ENCODE results near the gene KRTAP22-2.

Gene KRTAP22-2

DNA sequence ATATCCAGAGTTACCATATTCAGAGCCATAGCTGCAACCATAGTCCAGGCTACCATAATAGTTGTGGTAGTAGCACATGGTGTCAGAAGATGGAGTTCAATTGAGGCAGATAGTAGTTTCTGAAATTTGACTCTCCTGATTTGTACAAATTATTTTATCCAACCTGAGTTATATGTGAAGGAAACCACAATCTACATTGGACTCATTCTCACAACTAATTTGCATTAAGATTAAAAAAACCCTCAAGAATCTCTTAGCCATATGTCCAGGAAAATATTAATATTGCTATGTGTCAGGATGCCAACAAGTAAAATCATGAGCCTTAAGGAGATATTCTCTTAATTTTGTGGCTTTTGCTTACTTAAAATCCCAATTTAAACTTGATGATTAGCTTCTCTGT is at the start of gene KRTAP22-2:
TSS of gene KRTAP22-2 (minus strand) at position 101 of the 400 bp plus-strand sequence.
- no peak for DNase-seq

DNA sequence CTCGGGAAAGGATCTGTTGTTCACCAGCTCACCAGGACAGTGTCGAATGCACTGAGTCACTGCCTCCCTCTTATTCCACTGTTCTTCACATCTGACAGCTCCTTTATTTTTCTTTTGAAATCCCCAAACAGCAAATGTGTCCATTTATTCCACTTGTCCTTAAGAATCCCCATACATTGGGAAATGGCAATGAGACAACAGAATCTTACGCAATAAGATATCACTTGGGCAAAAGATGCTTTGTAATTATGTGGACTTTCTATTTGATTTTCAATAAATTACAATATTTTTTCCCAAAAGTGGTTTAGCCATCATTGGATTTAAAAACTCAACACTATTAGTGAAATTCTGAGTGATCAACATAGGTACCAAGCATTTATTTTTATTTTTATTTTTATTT is 48.5 kb upstream of the KRTAP22-2 start:
- no peak for DNase-seq

DNA sequence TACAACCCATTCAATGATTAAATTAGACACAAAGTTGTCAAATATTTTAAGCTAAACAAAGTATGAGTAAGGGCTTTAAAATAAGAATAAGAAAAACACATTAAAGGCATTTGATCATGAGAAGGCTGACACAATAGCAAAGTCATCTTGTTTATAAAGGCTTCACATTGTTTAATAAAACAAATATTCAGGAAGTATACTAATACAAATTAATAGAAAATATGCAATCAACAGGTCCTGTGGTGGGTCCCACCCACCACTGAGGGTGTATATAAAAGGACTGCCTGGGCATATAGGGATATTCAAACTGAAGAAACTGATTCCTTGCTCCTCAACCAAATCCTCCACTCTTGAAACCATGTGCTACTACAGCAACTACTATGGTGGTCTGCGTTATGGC is 44.7 kb upstream of the KRTAP22-2 start, which contains the start of gene KRTAP20-2:
TSS of gene KRTAP20-2 (plus strand) at position 301 of the 400 bp plus-strand sequence. CDS start at position 359, 58 bp downstream.
- DNase-seq, result no peak

DNA sequence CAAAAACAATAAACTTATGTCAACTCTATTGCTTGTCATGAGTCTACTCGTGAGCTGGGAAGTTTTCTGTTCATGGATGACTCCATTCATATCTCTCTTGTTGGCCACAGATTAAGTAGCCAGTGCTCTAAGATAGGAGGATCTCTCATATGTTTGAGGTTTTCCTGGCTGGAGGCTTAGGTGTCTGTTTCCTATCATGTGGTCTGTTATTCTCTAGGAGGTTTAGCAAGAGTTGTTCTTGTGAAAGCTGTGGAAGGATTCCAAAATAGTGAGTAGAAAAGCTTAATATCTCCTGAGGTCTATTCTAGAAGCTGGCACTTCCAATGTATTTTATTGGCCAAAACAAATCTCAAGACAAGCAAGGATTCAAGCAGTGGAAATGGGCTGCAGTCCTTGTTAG is 39.0 kb upstream of the KRTAP22-2 start:
- no peak for DNase-seq

DNA sequence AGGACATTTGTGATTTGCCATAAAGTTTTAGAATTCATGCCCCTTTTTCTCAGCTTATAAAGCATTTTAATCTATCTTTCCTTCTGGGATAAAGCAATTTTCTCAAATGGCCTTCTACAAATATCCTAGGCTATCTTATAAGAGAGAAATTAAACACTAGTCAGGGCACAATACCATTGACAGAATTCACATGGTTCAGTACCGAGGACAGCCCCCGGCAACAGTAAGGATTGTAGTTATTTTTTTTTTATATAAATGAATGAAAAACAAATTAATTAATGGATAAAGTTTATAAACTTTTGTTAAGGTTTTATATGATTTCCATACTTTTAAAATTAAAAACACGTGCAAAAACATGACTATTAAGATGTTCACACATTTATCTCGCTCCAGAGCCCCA is 37.9 kb upstream of the KRTAP22-2 start:
- DNase-seq, result no peak

DNA sequence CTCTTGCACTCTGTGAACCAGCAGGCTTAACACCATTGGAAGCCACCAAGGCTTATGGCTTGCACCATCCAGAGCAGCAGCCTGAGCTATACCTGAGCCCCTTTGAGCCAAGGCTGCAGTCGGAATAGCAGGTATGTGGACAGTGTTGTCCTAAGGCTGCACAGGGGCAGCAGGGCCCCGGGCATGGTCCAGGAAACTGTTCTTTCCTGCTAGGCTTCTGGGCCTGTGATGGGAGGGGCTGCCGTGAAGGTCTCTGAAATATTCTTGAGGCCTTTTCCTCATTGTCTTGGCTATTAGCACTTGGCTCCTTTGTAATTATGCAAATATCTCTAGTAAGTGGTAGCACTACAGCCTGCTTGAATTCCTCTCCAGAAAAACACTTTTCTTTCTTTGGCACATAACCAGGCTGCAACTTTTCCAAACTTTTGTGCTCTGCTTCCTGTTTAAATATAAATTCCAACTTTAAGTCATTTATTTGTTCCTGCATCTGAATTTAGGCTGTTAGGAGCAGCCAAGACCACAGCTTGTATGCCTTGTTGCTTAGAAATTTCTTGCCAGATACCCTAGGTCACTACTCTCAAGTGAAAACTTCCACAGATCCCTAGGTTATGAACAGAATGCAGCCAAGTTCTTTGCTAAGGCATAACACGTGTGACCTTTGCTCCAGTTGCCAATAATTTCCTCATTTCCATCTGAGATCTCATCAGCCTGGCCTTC is 35.4 kb upstream of the KRTAP22-2 start:
- no peak for DNase-seq

DNA sequence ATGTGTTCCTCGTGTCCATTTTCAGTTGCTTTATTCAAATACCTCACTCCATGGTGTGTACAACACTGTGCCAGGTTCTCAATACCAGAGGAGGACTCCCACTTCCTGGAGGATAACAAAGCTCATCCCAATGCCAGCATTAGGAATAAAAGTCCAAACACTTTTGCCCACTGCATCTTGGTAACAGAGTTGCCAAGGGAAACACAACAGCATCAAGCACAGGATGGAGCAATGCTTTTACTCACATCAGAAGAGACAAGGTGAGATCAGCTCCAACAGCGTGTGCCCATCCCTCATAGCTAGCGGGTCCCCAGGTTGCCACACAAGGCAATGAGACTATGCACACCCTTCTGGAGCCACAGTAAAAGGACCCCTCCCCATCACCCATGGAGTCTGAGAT is 33.2 kb upstream of the KRTAP22-2 start:
- DNase-seq, result no peak

DNA sequence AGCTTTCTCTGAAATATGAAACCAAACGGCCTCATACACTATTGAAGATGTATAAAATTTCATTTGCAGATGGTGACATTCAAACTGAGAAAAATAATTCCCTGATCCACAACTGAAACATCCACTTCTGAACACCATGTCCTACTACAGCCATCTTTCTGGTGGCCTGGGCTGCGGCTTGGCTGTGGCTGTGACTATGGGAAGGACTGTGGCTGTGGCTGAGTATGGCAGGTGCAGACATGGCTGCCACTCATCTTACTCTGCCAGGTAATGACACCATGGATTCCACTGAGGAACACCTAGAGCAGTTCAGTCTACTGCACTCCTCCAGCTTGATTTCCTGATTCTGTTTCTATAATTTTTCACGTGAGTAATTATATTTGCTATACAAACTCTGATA is 30.3 kb upstream of the KRTAP22-2 start, which contains the start of gene KRTAP20-4:
TSS of gene KRTAP20-4 (plus strand) at position 106 of the 400 bp plus-strand sequence.
- no peak for DNase-seq

DNA sequence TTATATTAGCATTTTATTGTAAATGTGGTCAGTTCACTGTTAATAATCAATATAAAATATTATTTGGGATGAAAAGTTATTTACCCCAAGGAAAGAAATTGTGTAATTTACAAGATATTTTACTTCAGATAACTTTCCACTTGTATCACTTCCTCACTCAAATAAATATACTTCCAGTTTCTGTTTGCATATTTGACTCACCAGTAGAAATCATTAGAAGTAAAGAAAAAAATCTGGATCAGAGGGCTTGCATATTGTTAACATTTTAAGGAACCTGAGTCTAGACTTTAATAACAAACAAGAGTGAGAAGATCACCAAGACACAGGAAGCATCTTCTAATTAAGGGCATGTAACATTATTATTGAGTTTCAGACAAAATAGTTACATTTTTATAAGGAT is 29.9 kb upstream of the KRTAP22-2 start:
- no peak for DNase-seq

DNA sequence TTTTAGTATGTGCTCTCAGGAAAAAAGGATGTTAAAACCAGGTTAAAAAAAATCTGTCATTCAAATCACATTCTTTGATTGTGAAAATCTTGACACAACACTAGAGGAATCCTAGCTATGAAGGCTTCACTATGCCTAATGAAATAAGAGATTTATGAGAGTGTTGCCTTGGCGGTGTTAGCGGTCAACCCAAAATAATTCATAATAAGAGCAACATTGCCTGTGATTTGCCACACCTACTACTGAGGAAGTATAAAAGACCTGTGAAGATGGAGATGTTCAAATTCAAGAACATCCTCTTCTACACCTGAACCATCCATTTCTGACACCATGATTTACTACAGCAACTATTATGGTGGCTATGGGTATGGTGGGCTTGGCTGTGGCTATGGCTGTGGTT is 25.9 kb upstream of the KRTAP22-2 start, which contains the start of gene KRTAP20-1:
TSS of gene KRTAP20-1 (plus strand) at position 301 of the 400 bp plus-strand sequence. CDS start at position 331, 30 bp downstream.
- DNase-seq, result no peak

DNA sequence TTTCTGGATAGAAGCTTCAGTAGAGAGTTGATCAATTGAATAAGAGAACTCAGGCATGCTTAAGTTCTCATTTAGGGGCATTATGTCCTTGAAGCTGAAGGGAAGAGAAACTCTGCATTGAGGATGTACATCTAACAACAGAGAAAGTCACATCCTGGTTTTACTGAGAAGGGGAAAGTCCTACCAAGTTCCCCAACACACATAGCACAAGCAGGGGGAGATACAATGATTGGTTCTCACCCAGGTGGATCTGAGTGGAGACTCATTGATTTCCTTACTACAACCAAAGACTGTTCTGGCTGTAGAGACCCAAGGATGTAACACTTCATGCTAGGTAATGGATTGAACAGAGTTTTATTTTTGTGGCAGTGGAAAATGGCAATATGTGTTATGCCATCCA is 25.0 kb upstream of the KRTAP22-2 start:
- DNase-seq, result no peak

DNA sequence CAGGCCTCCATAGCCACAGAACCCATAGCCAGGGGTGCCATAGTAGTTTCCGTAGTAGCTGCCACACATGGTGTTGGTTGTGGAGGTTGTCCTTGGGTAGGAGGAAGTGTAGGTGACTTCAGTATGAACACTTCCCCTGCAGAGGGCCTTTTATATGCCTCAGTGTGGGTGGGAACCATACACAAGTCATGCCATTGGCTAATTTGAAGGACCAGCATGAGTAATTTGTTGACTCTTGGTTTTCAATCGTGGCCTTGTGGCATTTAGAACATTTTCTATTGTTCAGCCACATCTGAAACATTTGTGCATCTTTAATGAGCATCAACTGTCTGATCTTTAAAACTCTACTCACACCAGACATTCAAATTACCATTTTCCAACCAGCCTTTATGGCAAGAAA is 23.6 kb upstream of the KRTAP22-2 start, which contains the start of gene KRTAP6-1:
TSS of gene KRTAP6-1 (minus strand) at position 95 of the 400 bp plus-strand sequence. CDS start at position 69, 26 bp downstream.
- DNase-seq, result no peak

DNA sequence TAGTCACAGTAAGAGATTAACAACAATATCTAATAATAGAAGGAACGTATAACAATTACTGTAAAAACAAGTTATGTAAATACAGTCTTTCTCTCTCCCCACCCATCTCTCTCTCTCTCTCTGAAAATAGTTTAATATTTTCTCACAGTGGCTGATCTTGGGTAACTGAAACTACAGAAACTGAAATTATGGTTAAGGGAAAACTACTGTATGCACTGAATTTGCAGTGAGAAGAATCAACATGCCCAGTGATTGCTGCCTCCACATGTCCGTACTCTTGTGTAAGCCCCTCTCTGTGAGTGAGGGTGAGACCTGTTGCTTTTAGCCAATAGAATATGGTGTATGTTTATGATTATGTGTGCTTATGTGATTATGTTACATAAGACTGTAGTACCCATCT is 21.9 kb upstream of the KRTAP22-2 start:
- DNase-seq, result no peak

DNA sequence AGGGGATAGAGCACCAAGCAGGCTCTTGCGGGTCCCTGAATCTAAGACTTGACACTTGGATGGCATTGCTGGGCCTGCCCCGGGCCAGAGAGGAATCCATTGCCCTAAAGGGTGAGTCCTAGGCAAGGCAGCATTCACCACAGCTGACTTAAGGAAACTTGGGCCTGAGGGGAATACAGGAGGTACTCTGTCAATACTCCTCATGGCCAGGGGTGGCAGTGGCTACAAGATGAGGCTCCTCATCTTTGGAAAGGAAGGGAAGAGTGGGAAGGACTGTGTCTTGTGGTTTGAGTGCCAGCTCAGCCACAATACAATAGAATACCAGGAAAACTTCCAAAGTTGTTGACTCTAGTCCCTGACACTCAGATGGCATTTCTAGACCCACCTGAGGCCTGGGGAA is 15.8 kb upstream of the KRTAP22-2 start:
- DNase-seq, result no peak

DNA sequence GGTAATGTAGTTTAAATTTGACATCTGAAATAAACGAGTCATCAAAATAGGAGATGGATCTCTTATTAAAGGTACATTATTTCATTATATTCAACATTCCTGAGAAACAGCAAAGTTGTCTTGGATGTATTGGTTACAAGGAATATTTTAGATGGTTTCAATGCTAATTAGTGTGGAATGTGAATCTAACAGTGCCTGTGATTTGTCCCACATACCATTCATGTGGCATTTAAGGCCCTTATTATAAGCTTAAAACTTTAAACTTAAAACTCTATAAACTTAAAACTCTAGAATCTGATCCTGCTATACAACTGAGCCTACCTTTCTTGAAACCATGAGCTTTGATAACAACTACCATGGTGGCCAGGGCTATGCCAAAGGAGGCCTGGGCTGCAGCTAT is 10.6 kb upstream of the KRTAP22-2 start, which contains the start of gene KRTAP22-1:
TSS of gene KRTAP22-1 (plus strand) at position 301 of the 400 bp plus-strand sequence.
- DNase-seq, result no peak

DNA sequence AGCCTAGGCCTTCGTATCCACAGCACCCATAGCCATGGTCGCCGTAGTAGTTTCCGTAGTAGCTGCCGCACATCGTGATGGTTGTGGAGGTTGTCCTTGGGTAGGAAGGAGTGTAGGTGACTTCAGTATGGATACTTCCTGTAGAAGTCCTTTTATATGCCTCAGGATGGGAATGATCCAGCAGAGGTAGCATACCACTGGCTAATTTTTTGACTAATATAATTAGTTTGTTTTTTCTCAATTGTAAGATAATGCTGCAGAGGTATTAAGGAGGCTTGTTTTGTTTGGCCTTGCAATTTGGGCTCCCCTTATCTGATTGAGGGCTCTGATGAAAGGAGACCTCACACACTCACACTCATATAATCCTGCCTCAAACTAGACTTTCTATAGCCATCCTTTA is 8.6 kb upstream of the KRTAP22-2 start, which contains the start of gene KRTAP6-2:
TSS of gene KRTAP6-2 (minus strand) at position 101 of the 400 bp plus-strand sequence. CDS start at position 73, 28 bp downstream.
- no peak for DNase-seq

DNA sequence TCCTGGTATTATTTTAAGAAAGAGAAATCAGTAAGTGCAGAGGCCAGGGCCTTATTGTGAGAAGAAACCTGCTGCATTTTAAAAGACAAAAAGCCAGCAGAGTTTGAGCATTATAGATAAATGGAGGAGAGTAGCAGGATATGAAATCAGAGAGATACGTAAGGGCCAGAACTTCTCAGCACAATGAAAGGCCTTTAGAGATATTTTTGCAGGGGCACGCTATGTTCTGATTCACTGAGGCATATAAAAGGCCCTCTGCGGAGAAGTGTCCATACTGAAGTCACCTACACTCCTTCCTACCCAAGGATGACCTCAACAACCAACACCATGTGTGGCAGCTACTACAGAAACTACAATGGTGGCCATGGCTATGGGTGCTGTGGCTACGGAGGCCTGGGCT is 1.9 kb upstream of the KRTAP22-2 start, which contains the start of gene KRTAP6-3:
TSS of gene KRTAP6-3 (plus strand) at position 301 of the 400 bp plus-strand sequence. CDS start at position 307, 6 bp downstream.
- no peak for DNase-seq

DNA sequence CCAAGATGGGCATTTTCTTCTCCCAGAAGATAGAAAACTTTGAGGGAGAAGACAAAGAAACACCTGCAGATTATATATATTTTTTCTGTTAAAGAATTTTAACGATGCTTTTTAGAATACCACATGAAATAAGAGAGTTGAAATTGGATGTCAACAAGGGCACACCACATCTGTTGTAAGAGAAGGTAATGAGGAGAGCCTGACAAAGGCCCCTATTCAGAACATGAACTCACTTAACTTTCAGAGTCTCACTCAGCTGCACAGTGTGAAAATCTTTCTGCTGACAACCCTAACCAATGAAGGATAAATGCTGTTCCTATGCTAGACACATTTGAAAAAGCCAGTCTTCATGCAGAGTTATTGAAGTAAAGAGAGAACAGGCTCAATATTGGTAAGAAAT is 7.3 kb downstream of the KRTAP22-2 start:
- DNase-seq, result no peak

DNA sequence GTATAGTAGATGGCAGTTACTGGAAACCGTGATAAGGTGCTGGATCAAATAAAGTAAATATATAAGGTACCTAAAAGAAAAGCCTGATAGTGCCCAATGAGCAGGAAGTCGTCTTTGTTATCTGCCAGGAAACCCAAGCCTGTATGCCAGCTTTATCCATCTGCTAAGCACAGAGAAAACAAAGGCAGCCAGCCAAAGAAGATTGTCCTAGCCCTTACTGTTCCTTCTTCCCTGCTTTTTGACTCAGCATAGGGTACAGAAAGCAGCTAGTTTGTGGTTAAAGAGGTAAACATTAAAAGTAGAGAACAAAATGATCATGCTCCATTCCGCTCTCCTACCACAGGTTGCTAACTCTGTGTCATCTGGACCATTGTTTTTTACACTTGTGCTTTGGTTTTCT is 10.1 kb downstream of the KRTAP22-2 start:
- no peak for DNase-seq

DNA sequence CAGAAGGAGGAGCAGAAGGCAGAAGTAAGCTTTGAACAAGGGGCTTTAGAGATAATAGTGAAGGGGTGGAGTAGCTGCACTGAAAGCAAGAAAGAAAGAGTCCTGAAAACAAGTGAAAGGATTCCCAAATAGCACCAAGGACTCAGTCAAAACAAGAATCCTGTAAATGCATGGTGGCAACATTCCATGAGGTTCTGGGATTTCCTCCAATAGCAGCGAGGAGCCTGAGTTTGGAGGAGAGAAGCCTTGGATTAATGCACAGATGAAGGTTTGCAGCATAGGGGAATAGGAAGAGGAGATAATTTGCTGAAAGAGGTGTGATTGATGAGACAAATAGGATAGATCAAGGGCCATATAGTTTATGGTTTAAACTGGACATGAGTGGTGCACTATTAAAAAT is 10.9 kb downstream of the KRTAP22-2 start:
- DNase-seq, result no peak

DNA sequence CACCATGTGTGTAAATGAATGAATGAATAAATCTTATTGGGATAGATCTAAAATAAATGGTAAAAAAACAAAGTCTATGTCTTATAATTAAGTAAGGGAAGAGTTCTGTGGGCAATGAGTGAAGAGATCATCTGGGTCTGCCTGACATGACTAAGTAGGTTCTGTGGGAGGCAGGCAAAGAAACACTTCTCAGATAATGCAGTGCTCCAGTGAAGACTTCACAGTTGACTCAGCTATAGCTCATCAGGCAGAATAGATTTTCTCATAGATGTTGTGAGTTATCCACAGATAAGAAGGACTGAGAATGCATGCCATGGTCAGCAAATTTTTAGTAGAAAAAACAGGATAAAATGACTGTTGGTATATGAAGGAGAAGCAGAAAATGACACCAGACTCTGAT is 12.4 kb downstream of the KRTAP22-2 start:
- no peak for DNase-seq

DNA sequence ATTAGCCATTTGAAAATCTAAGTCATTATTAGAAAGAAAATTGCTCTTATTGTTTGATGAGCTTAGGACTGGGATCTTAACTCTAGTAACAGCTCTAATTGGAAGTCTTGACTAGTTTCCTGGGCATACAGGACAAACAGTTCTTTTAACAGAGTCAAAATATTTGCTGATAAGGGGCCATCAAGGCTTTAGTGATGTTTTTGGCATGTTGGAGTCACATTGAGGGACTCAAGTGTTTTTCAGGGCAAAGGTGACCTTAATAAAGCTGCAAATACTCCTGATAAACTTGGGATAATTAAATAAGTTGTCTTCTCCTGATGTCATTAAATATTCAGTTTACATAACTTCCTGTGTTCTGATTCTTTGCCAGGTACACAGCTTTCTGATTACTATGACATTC is 22.6 kb downstream of the KRTAP22-2 start:
- DNase-seq, result no peak

DNA sequence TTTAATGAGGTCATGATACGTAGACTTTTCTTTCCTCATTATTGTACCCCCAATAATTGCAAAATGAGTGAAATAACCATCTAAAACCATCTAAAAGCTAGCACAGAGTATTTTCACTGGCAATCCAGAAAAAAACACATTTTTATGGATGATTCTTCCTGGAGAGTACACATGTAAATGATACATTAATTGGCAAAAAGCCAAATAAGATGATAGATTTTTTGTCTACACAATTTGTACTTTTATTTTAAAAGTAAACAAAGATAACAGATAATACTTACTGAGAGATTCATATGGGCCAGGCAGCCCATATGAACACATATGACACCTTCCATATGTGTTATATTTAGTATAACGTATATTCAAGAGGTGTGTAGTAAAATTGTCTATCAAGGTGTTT is 26.6 kb downstream of the KRTAP22-2 start:
- no peak for DNase-seq

DNA sequence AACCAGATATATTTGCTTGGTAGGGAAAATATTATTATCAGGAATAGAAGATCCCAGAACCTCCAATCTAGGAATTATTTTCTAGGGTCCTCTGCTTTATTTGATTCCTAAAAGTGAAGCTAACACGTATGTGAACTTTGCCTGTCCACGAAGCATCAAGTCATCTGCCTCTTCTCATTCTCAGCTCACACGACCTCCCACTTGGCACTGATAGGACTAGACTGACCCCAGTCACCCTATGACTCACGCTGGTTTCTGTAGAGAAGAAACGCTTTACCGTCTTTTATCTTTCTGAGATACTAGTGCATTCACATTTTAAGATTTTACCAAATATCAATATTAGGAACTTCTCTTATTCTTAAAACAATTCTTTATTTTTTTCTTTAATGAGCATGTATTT is 27.1 kb downstream of the KRTAP22-2 start:
- DNase-seq, result no peak

All from stimulated activated CD4-positive, alpha-beta T cell treated with anti-CD3 and anti-CD28 coated beads, Interleukin-1b, Interleukin-23, amount 100 ng/mL, for 48 hours (primary cell).